ENCODE results near the gene LCN15. TPM values are rescaled to one million over a fixed set of nuclear protein-coding genes. Genes with fewer than 3 reads are reported as not detected.

The LCN15 gene
- polyA plus RNA-seq, 4 donors: 0.46 to 38.5 (median 8.8) TPM

DNA sequence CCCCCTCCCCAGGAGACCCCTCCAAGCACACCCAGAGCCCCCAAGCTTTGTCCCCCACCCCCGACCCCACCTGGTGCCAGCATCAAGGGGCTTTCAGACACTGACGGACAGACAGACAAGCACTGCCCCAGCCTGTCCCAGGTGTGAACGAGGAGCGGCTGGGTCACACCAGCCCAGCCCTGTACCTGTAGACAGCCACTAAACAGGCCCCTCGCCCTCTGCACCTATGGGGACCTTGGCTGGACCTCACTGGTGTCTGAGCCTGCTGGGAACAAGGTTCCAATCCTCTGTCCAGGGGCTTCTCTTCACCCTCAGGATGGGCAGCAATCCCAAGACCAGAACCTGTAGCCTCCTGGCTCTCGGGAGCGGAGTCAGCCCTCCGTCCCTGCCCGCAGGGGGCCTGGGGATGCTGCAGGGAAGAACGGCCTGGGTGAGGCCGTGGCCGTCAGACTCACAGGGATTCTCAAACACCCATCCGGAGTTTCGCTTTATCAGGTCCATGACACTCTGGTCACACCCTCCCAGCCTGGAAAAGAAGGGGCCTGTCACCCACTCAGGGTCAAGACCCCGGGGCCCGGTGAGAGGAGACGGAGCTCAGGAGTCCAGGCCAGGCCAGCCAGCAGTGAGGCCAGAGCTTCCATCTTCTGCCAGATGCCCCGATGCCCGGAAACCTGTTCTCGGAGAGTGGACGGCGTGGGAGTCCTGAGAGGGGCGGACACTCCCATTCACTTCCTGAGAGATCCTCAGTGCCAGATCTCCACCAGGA is 18.7 kb downstream of the LCN15 start:
- no peak overlapping the region for H3K4me3 ChIP-seq (ENCODE audit: low read depth in 1 of 3, low read length in 3 of 3)
- peaks cover 0 to 18% (median 16%) of the 10 kb centered on the region in 3 donors for H3K27me3 ChIP-seq (ENCODE audit: control insufficient read depth in 3 of 3, insufficient read depth in 3 of 3, low read length in 3 of 3)
- H3K9me3 ChIP-seq (ENCODE audit: control insufficient read depth in 2 of 2, insufficient read depth in 1 of 2, low read depth in 1 of 2, low read length in 1 of 2): no peaks in the 10 kb centered on the region
- no peak overlapping the region for H3K27ac ChIP-seq (ENCODE audit: low read depth in 1 of 3, low read length in 2 of 3)
- DNase-seq (no peak), FAIRE-seq (no peak)
- H3K4me1 ChIP-seq (ENCODE audit: control insufficient read depth in 3 of 3, insufficient read depth in 2 of 3, low read depth in 1 of 3, low read length in 2 of 3): peaks cover 0 to 26% (median 0%) of the 10 kb centered on the region in 3 donors
- WGBS, 3 donors: 74 to 83% (median 82%) methylated on average over 22 to 23 of the region's 23 CpGs
- H3K36me3 ChIP-seq (ENCODE audit: control insufficient read depth in 3 of 3, insufficient read depth in 2 of 3, low read depth in 1 of 3, low read length in 3 of 3): no peaks in the 10 kb centered on the region

DNA sequence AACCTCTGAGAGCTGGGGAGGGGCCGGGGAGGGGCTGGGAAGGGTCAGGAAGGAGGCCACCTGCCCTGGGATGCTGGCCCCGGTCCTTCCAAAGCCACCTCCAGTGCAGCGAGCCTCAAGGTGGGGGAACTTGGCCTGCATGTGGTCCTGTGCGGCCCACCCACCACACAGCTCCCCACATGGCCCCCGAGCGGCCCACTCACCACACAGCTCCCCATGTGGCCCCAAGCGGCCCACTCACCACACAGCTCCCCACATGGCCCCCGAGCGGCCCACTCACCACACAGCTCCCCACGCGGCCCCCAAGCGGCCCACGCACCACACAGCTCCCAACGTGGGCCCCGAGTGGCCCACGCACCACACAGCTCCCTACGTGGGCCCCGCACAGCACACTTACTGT is 19.5 kb downstream of the LCN15 start:
- 66 to 87% (median 86%) methylated on average over 18 of the region's 18 CpGs for WGBS, 3 donors
- DNase-seq (no peak), FAIRE-seq (no peak)

DNA sequence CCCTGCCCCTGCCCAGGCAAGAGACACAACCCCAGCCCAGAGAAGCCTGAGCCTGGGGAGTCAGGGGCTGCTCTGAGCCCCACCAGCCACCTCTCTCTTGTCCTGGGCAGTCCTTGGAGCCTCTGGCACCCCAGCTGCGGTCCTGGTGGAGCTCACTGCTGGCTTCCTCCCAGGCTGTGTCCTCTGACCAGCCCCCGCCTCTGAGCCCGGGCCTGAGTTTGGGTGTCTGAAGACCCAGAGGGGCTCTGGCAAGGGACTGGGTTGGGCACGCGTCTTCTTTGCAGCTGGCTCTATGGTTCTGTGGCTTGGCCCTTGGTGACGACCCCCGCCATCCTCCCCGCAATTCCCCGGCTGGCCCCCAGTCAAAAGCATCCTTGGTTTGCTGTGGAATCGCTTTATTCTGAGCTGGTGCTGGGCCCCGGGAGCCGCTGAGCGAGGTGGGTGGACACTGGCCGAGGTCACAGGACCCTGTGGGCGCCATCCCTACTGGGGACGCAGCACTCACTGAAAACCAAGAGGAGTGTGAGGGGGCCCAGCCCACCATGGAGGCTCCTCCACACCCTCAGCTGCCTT is 20.6 kb downstream of the LCN15 start:
- peaks cover 0 to 21% (median 19%) of the 10 kb centered on the region in 3 donors for H3K27me3 ChIP-seq (ENCODE audit: control insufficient read depth in 3 of 3, insufficient read depth in 3 of 3, low read length in 3 of 3)
- FAIRE-seq (no peak), DNase-seq (no peak)
- WGBS, 3 donors: 80 to 87% (median 84%) methylated on average over 16 of the region's 16 CpGs
- H3K27ac ChIP-seq (ENCODE audit: low read depth in 1 of 3, low read length in 2 of 3): no peak overlapping the region
- peaks cover 0 to 7% of the 10 kb centered on the region in 2 donors for H3K9me3 ChIP-seq (ENCODE audit: control insufficient read depth in 2 of 2, insufficient read depth in 1 of 2, low read depth in 1 of 2, low read length in 1 of 2)
- H3K4me3 ChIP-seq (ENCODE audit: low read depth in 1 of 3, low read length in 3 of 3): no peak overlapping the region
- no peaks in the 10 kb centered on the region for H3K36me3 ChIP-seq (ENCODE audit: control insufficient read depth in 3 of 3, insufficient read depth in 2 of 3, low read depth in 1 of 3, low read length in 3 of 3)
- peaks cover 0 to 27% (median 0%) of the 10 kb centered on the region in 3 donors for H3K4me1 ChIP-seq (ENCODE audit: control insufficient read depth in 3 of 3, insufficient read depth in 2 of 3, low read depth in 1 of 3, low read length in 2 of 3)

More for the DNA sequence above, 19.5 kb downstream of the LCN15 start:
- H3K27me3 ChIP-seq (ENCODE audit: control insufficient read depth in 3 of 3, insufficient read depth in 3 of 3, low read length in 3 of 3): peaks cover 0 to 21% (median 16%) of the 10 kb centered on the region in 3 donors
- H3K9me3 ChIP-seq (ENCODE audit: control insufficient read depth in 2 of 2, insufficient read depth in 1 of 2, low read depth in 1 of 2, low read length in 1 of 2): peaks cover 0 to 4% of the 10 kb centered on the region in 2 donors
- H3K4me3 ChIP-seq (ENCODE audit: low read depth in 1 of 3, low read length in 3 of 3): no peak overlapping the region
- H3K4me1 ChIP-seq (ENCODE audit: control insufficient read depth in 3 of 3, insufficient read depth in 2 of 3, low read depth in 1 of 3, low read length in 2 of 3): peaks cover 0 to 27% (median 0%) of the 10 kb centered on the region in 3 donors
- no peaks in the 10 kb centered on the region for H3K36me3 ChIP-seq (ENCODE audit: control insufficient read depth in 3 of 3, insufficient read depth in 2 of 3, low read depth in 1 of 3, low read length in 3 of 3)
- H3K27ac ChIP-seq (ENCODE audit: low read depth in 1 of 3, low read length in 2 of 3): no peak overlapping the region

DNA sequence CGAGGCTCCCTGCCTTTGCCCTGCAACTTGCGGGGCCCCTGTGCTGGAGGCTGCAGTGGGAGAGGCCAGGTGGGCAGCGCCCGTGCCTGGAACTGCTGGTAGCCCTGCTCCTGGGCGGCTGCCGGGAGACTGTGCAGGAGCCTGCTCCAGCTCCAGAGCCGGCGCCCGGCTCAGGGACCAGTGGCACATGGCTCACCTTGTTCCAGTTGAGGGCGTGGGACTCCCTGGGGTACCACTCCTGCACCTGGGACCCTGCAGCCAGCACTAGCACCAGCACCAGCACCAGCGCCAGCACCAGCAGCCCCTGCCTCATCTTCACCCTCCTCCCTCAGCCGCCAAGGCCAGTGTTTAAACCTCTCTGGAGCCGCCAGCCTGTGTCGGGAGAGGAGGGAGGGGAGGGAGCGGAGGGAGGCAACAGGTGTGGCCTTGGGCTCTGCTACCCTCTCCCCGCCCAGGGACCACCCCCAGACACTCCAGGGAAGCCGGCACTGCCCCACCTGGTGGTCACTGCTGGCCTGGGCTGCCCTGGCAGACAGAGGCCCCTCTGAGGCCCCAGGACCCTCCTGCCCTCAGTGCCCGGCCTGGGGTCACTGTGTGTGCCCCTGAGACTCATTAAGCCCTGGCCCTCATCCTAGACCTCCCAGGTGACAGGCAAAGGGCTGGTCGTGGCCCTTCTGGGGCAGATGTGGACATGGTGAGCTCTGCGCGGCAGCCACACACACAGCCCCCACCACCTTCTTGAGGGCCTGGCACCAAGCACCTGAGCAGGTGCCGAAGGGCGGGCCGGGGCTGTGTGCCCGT is 21.5 kb downstream of the LCN15 start, which contains the start of gene LCN10:
Gene LCN10 (minus strand): TSS at position 350 of the 801 bp plus-strand sequence. CDS start 37 bp downstream, at position 313.
- Histone ChIP-seq H3K9me3 (ENCODE audit: control insufficient read depth in 2 of 2, insufficient read depth in 1 of 2, low read depth in 1 of 2, low read length in 1 of 2) (peaks cover 0 to 10% of the 10 kb centered on the region in 2 donors), H3K4me3 (ENCODE audit: low read depth in 1 of 3, low read length in 3 of 3) (peak within 1 kb of the TSS in 1 of 3 donors; percentile 12), H3K36me3 (ENCODE audit: control insufficient read depth in 3 of 3, insufficient read depth in 2 of 3, low read depth in 1 of 3, low read length in 3 of 3) (no peaks in the 10 kb centered on the region), H3K4me1 (ENCODE audit: control insufficient read depth in 3 of 3, insufficient read depth in 2 of 3, low read depth in 1 of 3, low read length in 2 of 3) (peaks cover 0 to 27% (median 0%) of the 10 kb centered on the region in 3 donors), H3K27me3 (ENCODE audit: control insufficient read depth in 3 of 3, insufficient read depth in 3 of 3, low read length in 3 of 3) (peaks cover 0 to 24% (median 19%) of the 10 kb centered on the region in 3 donors), H3K27ac (ENCODE audit: low read depth in 1 of 3, low read length in 2 of 3) (peak within 1 kb of the TSS in 1 of 3 donors; percentile 64)
- FAIRE-seq (no peak), DNase-seq (peak in 1 of 2 donors; percentile 66)
- 7 to 40% (median 25%) methylated on average over 20 to 25 of the region's 25 CpGs for WGBS, 3 donors

DNA sequence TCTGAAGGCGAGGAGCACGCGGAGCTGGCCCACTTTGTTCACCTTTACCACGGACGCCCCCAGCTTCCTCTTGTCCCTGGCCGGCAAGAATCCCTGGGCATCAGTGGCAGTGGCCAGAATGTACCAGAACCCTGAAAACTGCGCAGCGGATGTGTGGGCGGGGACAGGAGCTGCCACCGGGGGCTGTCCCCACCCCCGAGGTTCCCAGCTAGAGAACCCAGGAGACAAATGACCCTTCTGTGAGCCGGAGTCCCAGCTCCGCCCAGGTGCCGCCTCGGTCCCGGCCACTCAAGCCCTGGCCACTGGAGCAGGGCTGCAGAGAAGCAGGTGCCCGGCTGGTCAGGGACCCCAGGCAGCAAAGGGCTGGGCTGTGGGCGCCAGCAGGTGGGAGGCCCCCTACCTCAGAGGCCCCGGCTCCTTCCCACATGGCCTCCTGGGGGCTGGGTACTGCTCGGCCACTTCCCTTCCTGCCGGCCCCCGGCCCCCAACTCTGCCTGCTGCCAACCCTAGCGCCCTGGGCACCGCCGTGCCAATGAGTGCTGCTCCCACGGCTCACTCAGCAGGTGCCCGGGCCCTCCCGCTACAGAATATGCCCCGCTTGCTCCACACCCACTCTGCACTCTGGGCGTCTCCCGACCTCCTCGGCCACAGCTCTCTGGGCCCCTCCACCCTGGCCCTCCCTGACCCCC is 22.3 kb downstream of the LCN15 start:
- no peak for FAIRE-seq
- peak in 1 of 2 donors; percentile 31 for DNase-seq
- 13 to 20% (median 17%) methylated on average over 24 to 32 of the region's 32 CpGs for WGBS, 3 donors
- Histone ChIP-seq H3K4me3 (ENCODE audit: low read depth in 1 of 3, low read length in 3 of 3) (peak overlapping the region in 1 of 3 donors; percentile 12), H3K9me3 (ENCODE audit: control insufficient read depth in 2 of 2, insufficient read depth in 1 of 2, low read depth in 1 of 2, low read length in 1 of 2) (peaks cover 0 to 10% of the 10 kb centered on the region in 2 donors), H3K27ac (ENCODE audit: low read depth in 1 of 3, low read length in 2 of 3) (peak overlapping the region in 1 of 3 donors; percentile 64), H3K4me1 (ENCODE audit: control insufficient read depth in 3 of 3, insufficient read depth in 2 of 3, low read depth in 1 of 3, low read length in 2 of 3) (peaks cover 0 to 27% (median 0%) of the 10 kb centered on the region in 3 donors), H3K27me3 (ENCODE audit: control insufficient read depth in 3 of 3, insufficient read depth in 3 of 3, low read length in 3 of 3) (peaks cover 0 to 24% (median 19%) of the 10 kb centered on the region in 3 donors), H3K36me3 (ENCODE audit: control insufficient read depth in 3 of 3, insufficient read depth in 2 of 3, low read depth in 1 of 3, low read length in 3 of 3) (no peaks in the 10 kb centered on the region)

DNA sequence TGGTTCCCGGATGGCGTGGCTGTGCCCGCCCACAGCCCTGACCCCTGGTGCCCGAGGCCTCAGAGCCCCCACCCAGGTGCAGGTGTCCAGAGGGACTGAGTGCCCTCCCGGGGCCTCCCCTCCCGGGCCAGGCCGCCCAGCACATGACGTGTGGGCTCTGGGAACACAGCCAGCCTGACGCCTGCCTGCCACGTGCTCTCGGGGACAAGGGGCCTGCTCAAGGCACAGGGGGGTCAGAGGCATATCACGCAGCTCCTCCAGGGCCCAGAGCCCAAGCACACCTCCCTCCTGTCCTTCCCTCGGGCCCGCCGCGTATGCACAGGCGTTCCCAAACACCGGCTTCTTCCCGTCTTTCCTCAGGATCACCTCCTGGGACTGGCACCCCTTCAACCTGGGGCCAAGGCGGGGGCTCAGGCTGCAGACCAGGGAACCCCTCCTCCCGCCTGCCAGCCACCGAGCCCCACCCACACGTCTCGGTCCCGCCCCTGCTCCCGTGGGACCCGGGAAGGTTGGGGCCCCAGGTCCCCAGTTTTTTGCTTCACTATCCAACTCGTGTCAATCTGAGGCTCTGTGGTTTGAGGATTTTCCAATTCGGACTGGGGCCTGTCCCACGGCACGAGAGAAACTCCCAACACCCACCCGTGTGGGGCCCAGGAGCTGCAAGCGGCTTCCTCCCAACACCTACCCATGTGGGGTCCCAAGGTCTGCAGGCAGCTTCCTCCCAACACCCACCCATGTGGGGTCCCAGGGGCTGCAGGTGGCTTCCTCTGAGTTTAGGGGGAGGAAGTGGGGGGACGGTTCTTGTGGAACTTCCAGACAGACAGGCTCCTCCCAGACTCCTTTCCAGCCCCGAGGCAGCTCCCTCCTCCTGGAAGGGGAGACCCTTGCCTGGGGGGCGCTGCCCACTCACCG is 23.1 kb downstream of the LCN15 start:
- H3K27me3 ChIP-seq (ENCODE audit: control insufficient read depth in 3 of 3, insufficient read depth in 3 of 3, low read length in 3 of 3): peaks cover 0 to 24% (median 19%) of the 10 kb centered on the region in 3 donors
- 8 to 20% (median 19%) methylated on average over 28 to 37 of the region's 37 CpGs for WGBS, 3 donors
- H3K36me3 ChIP-seq (ENCODE audit: control insufficient read depth in 3 of 3, insufficient read depth in 2 of 3, low read depth in 1 of 3, low read length in 3 of 3): no peaks in the 10 kb centered on the region
- peaks cover 0 to 27% (median 0%) of the 10 kb centered on the region in 3 donors for H3K4me1 ChIP-seq (ENCODE audit: control insufficient read depth in 3 of 3, insufficient read depth in 2 of 3, low read depth in 1 of 3, low read length in 2 of 3)
- H3K4me3 ChIP-seq (ENCODE audit: low read depth in 1 of 3, low read length in 3 of 3): peak overlapping the region in 1 of 3 donors; percentile 12
- peak overlapping the region in 1 of 3 donors; percentile 64 for H3K27ac ChIP-seq (ENCODE audit: low read depth in 1 of 3, low read length in 2 of 3)
- FAIRE-seq: no peak
- H3K9me3 ChIP-seq (ENCODE audit: control insufficient read depth in 2 of 2, insufficient read depth in 1 of 2, low read depth in 1 of 2, low read length in 1 of 2): peaks cover 0 to 10% of the 10 kb centered on the region in 2 donors
- peak in 1 of 2 donors; percentile 85 for DNase-seq

DNA sequence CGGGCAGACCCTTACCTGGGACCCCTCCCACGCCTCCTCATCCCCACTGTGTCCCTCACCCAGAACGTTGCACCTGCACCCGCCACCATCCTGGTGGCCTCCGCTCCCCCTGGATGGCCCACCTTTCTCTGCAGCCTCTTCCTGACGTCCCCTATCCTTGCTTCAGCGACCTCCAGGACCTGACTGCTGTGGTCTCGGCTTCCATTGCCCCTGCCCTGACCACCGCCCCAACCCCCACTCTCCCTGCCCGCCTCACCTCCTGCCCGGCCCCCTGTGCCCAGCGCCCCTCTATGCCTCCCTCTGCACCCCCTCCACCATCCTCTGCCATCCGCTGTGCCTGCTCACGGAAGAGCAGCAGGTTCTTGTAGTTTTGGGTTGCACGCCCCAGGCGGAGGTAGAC is 23.8 kb downstream of the LCN15 start:
- WGBS, 3 donors: 59 to 84% (median 75%) methylated on average over 16 of the region's 16 CpGs
- H3K27ac ChIP-seq (ENCODE audit: low read depth in 1 of 3, low read length in 2 of 3): no peak overlapping the region
- peaks cover 0 to 10% of the 10 kb centered on the region in 2 donors for H3K9me3 ChIP-seq (ENCODE audit: control insufficient read depth in 2 of 2, insufficient read depth in 1 of 2, low read depth in 1 of 2, low read length in 1 of 2)
- H3K36me3 ChIP-seq (ENCODE audit: control insufficient read depth in 3 of 3, insufficient read depth in 2 of 3, low read depth in 1 of 3, low read length in 3 of 3): no peaks in the 10 kb centered on the region
- FAIRE-seq (no peak), DNase-seq (no peak)
- peaks cover 0 to 24% (median 19%) of the 10 kb centered on the region in 3 donors for H3K27me3 ChIP-seq (ENCODE audit: control insufficient read depth in 3 of 3, insufficient read depth in 3 of 3, low read length in 3 of 3)
- no peak overlapping the region for H3K4me3 ChIP-seq (ENCODE audit: low read depth in 1 of 3, low read length in 3 of 3)
- H3K4me1 ChIP-seq (ENCODE audit: control insufficient read depth in 3 of 3, insufficient read depth in 2 of 3, low read depth in 1 of 3, low read length in 2 of 3): peaks cover 0 to 27% (median 0%) of the 10 kb centered on the region in 3 donors
